BE2C (cell line): ENCODE measurements around the gene PRF1.

ENCODE experiments used
- DNase-seq: peaks from one replicate; pipeline ENCODE4 v3.0.0-alpha.2; 2020
- H3K27me3 ChIP-seq: fragments of 250-450 bp; sonication (Bioruptor Pico); 2 replicates; pipeline ENCODE4 v1.5.1; 2020; ENCODE audit warnings: mild to moderate bottlenecking
- H3K36me3 ChIP-seq: fragments of 250-450 bp; sonication (Bioruptor Pico); 2 replicates; pipeline ENCODE4 v1.5.1; 2020; ENCODE audit warnings: mild to moderate bottlenecking
- H3K4me1 ChIP-seq: fragments of 250-450 bp; sonication (Bioruptor Pico); 2 replicates; pipeline ENCODE4 v1.5.1; 2020
- H3K4me3 ChIP-seq: 2 replicates; pipeline ENCODE4 v1.5.1; 2011; ENCODE audit warnings: low read depth, low read length
- H3K9me3 ChIP-seq: fragments of 250-450 bp; sonication (Bioruptor Pico); 2 replicates; pipeline ENCODE4 v1.5.1; 2020
- TF ChIP-seq, protein P1 (sequence below): IDR thresholded peaks from 2 replicates; pipeline ENCODE4 v1.5.1; 2012; ENCODE audit warnings: mild to moderate bottlenecking, low read depth, low read length

The PRF1 gene

DNA sequence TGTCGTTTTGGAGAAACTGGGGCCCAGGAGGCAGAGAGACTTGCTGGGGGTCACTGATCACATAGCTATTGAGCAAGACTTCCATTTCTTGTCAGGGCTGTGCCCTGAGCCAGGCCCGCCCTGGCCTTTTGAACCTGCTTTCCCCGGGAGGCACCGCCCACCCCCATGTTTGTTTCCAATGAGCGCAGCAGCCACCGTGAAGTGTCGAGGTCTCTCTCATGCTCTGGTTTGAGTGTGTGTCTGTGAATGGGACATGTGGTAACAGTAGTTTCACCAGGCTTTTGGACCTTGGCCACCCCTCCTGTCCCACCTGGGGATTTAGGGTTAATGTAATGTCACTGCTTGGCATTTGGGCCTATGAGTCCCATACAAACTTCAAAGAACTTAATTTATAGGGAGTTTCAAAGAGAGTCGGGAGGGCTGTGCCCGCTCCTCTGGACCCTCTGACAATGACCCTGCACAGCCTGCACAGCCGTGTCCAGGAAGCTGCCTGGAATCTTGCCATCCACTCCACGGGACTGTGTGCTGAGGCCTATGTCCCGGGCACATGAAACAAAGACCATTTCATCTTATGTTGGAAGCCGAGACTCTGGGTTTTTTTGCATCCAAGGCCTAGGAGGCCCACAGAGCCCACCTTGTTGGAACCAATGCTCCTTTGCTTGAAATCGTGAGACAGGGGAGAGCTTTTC lies 6.3 kb downstream of the PRF1 start:
- TF ChIP-seq, protein P1, sequence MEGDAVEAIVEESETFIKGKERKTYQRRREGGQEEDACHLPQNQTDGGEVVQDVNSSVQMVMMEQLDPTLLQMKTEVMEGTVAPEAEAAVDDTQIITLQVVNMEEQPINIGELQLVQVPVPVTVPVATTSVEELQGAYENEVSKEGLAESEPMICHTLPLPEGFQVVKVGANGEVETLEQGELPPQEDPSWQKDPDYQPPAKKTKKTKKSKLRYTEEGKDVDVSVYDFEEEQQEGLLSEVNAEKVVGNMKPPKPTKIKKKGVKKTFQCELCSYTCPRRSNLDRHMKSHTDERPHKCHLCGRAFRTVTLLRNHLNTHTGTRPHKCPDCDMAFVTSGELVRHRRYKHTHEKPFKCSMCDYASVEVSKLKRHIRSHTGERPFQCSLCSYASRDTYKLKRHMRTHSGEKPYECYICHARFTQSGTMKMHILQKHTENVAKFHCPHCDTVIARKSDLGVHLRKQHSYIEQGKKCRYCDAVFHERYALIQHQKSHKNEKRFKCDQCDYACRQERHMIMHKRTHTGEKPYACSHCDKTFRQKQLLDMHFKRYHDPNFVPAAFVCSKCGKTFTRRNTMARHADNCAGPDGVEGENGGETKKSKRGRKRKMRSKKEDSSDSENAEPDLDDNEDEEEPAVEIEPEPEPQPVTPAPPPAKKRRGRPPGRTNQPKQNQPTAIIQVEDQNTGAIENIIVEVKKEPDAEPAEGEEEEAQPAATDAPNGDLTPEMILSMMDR: no peak
- H3K4me3 ChIP-seq: no peak overlapping the region
- no peak for DNase-seq
- no peaks in the 10 kb centered on the region for H3K9me3 ChIP-seq
- H3K4me1 ChIP-seq: peaks cover 3% of the 10 kb centered on the region
- no peaks in the 10 kb centered on the region for H3K27me3 ChIP-seq
- no peaks in the 10 kb centered on the region for H3K36me3 ChIP-seq

DNA sequence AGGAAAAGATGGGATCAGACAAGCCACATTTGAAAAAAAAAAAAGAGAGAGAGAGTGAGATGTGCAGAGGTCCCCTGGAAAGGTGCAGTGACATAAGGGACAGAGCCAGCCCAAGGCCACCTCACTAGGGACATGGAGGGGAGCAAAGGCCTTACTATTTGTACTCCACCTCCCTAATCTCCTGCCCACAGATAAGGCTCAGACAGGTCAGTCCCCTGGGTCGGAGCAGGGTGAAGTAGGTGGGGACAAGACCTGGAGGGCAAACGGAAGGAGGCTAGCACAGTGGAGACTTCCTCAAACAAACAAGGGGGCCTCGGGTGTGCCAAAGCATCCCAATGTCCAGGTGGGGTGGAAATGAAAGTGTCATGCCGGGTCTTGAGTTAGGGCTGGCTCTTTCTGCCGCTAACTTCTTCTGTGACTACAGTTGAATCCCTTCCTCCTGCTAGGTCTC lies 7.0 kb downstream of the PRF1 start:
- Histone ChIP-seq H3K4me1 (peaks cover 3% of the 10 kb centered on the region), H3K36me3 (no peaks in the 10 kb centered on the region), H3K9me3 (no peaks in the 10 kb centered on the region), H3K27me3 (no peaks in the 10 kb centered on the region), H3K4me3 (no peak overlapping the region)
- DNase-seq: no peak
- TF ChIP-seq, protein P1: no peak

GRCh38 chr10:70594161-70594560 lies 8.4 kb downstream of the PRF1 start:
- Histone ChIP-seq H3K4me1 (peaks cover 3% of the 10 kb centered on the region), H3K4me3 (no peak overlapping the region), H3K9me3 (no peaks in the 10 kb centered on the region), H3K27me3 (no peaks in the 10 kb centered on the region), H3K36me3 (no peaks in the 10 kb centered on the region)
- no peak for DNase-seq
- TF ChIP-seq, protein P1: no peak

GRCh38 chr10:70593513-70593890 lies 9.0 kb downstream of the PRF1 start:
- H3K4me3 ChIP-seq: no peak overlapping the region
- TF ChIP-seq, protein P1: no peak
- H3K36me3 ChIP-seq: no peaks in the 10 kb centered on the region
- DNase-seq: no peak
- H3K27me3 ChIP-seq: no peaks in the 10 kb centered on the region
- no peaks in the 10 kb centered on the region for H3K9me3 ChIP-seq
- peaks cover 3% of the 10 kb centered on the region for H3K4me1 ChIP-seq

DNA sequence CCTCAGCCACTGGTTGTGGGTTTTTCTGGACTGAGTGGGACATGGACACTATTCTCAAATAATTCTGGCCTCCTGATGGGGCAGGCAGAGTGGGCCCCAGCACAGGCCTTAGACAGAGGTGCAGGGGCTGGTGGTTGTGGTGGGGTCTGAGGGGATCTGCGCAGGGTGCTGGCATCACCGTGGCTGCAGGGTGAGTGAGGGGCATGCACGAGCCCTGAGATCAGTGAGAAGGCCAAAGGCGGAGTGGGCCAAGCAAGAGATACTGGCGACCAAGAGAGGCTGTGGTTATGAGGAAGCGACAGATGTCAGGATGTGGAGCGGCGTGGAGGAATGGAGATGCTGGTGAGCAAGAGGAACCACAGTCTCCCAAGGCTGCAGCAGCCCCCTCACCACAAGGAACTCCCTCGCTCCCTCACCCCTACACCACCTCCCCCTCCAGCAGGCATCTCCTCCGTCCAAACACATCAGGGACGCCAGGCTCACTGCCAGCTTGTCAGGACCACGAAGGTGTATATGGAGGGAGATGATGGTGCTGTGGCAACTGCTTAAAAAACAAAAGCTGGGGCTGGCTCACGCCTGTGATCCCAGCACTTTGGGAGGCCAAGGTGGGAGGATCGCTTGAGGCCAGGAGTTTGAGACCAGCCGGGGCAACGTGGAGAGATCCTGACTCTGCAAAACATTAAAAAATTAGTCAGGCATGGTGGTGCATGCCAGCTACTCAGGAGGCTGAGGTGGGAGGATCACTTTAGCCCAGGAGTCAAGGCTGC lies 9.6 kb downstream of the PRF1 start:
- Histone ChIP-seq H3K27me3 (no peaks in the 10 kb centered on the region), H3K9me3 (no peaks in the 10 kb centered on the region), H3K4me3 (no peak overlapping the region), H3K4me1 (peaks cover 3% of the 10 kb centered on the region), H3K36me3 (no peaks in the 10 kb centered on the region)
- DNase-seq: no peak
- TF ChIP-seq, protein P1: no peak

- Histone ChIP-seq H3K4me1 (peaks cover 1% of the 10 kb centered on the region), H3K27me3 (no peaks in the 10 kb centered on the region), H3K4me3 (no peak overlapping the region), H3K36me3 (no peaks in the 10 kb centered on the region), H3K9me3 (no peaks in the 10 kb centered on the region)
- no peak for DNase-seq
- TF ChIP-seq, protein P1: no peak
Observed at GRCh38 chr10:70592186-70592735, 10.3 kb downstream of the PRF1 start.
